NCI-H1417 treated with DMSO at 0.1 percent for 48 hours (cell line): ENCODE measurements around the gene FOXL1.
"Not testable (repeated sequence)": the region's sequence is repeated elsewhere in the genome, so short reads cannot be mapped to it uniquely, and the experiment has no call there.

ENCODE experiments used
- DNase-seq: peaks from one replicate; lab custom pipeline; 2025; lab: John Stamatoyannopoulos, UW

FOXL1 gene

DNA sequence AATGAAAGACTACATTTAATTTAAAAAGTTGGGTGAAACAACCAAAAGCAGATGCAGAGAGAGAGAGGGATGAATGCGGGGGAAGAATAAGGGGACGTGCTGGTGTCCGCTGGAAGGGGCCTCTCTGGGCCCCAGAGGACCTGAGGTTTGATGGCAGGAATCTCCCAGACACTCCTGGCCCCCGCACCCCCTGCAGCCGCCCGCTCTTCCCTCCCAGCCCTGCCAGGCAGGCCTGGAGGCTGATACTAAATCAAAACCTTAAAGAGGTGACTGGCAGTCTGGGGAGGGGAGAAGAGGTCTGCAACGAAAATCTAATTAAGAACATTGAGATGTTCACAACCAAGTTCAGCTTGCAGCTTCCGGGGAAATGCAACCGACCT lies 2.4 kb downstream of the FOXL1 start:
- DNase-seq = no peak

DNA sequence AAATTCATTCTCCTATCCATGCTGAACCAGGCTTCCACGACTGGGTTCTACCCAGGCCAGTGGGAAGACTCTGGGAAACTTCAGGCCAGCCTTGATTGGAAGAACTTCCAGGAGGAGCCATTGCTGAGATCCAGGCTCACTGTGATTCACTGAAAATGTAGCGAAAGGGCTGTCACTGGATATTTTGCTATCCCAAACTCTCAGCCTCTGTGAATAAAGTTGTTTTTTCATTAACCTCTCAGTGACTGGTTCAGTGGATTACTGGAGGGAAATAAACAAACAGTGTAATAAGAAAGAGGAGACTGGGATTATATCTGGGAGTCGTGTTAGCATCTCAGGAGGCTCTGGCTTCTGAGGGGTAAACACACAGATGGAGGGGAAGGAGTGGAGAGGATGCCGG lies 3.1 kb downstream of the FOXL1 start:
- no peak for DNase-seq

- DNase-seq = no peak
Observed at GRCh38 chr16:86584071-86584685, 5.8 kb downstream of the FOXL1 start.

DNA sequence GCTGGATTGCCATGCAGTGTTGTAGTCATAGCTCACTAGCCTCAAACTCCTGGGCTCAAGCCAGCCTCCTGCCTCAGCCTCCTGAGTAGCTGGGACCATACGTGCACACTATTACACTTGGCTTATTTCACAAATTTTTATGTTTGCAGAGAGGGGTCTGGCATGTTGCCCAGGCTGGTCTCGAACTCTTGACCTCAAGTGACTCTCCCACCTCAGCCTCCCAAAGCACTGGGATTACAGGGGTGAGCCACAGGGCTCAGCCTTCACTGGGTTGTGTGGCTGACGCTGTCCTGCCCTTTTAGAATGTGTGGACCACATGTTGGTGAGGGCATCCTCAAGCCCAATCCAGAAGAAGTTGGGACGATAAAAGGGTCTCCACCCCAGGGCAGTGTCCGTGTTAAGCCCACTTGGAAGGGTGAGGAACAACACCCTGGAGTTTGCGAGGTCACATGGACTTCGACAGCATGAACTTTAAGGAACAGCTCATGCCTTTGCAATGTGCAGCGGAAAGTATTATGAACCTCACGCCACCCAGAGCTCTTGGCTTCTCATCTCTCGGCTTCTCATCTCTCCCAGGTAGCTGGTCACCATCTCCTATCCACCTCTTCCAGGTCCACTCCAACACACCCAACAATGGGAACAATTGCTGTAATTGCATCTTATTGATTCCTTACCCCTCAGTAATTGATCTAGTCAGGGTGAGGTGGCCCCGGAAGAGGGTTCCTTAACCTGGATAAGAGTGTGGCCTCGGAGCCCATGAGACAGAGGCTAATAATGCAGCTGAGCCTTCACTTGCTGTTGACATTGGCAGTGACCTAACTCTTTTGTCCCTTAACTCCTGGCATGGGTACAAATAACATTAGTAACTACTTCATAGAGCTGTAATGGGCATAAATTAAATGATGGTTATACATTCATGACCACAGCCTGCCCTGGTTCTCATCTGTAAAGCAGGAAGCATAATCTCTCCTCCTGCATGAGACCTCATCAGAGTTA lies 6.7 kb downstream of the FOXL1 start:
- no peak for DNase-seq

DNA sequence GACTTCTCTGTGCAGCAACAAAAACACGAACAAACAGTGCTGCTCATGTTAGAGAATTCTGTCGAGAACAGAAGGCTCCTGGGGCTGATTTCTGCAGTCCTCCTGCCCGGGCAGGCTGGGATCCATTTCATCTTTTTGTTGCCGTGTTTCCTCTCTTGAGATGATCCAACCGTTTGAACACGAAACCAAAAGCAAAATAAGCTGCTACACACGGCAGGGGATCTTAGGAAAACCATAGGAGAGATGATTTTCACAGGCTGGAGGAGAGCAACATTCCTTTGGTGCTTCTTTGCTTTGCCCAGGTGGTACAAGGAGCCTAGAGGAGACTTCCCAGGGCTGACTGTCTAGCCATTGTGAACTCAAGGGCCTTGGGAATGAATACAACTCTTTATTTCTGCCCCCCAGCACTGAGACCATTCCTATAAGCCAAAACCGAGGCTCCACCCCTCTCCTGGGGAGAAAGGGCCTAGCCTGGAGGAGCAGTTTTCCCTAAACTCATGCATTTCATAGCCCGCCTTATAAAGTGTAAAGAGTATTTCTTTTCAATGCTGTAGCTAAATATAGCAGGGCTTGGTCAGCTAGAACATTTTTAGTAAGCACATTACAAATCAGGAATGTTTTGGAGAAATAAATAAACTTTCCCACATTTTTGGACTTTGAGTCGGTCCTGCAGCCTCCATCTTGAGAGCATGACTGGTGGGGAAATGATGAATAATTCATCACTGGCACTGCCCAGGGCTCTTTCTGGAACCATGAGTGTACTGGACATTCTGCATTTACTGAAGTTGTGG lies 7.7 kb downstream of the FOXL1 start:
- DNase-seq = no peak

GRCh38 chr16:86587487-86587886 lies 9.1 kb downstream of the FOXL1 start:
- no peak for DNase-seq

DNA sequence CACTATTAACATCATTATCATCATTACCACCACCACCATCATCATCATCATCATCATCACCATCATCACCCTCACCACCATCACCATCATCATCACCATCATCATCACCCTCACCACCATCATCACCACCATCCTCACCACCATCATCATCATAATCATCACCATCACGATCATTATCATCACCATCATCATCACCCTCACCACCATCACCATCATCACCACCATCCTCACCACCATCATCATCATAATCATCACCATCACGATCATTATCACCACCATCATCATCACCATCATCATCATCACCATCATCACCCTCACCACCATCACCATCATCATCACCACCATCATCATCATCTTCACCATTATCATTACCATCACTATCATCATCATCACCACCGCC lies 9.6 kb downstream of the FOXL1 start:
- not testable (repeated sequence) for DNase-seq

- no peak for DNase-seq
Observed at GRCh38 chr16:86590501-86591144, 12.3 kb downstream of the FOXL1 start.

DNA sequence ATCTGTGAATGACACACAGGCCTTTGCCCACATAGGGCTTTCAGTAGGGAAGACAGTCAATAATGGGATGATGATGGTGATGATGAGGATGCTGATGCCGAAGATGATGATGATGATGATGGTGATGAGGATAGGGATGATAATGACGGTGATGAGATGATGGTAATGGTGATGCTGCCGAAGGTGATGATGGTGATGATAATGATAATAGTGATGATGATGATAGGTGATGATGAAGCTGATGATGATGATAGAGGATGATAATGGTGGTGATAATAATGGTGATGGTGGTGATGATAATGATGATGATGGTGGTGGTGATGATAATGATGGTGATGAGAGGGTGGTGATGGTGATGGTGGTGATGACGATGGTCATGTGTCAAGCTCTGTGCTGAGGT lies 12.9 kb downstream of the FOXL1 start:
- DNase-seq = no peak

GRCh38 chr16:86593913-86594620 lies 15.7 kb downstream of the FOXL1 start:
- no peak for DNase-seq

DNA sequence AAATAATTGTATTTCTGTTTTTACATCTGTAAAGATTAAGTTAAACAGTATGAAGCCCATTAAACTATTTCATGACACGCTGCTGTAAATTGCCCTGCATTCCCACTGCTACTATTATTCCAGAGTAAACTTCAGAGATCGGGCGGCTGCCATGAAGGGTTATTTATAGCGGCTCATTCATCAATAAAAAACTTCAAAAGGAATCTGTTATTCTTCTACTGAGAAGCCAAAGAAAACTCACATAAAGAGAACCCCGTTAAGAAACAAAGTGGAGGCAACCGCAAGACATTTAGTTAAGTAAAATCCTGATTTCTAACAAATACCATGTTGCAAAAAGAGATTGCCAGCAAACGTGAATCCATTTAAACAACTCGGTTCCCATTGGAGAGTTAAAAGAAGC lies 16.4 kb downstream of the FOXL1 start:
- DNase-seq = no peak

- DNase-seq = no peak
Observed at GRCh38 chr16:86595983-86596605, 17.7 kb downstream of the FOXL1 start.

DNA sequence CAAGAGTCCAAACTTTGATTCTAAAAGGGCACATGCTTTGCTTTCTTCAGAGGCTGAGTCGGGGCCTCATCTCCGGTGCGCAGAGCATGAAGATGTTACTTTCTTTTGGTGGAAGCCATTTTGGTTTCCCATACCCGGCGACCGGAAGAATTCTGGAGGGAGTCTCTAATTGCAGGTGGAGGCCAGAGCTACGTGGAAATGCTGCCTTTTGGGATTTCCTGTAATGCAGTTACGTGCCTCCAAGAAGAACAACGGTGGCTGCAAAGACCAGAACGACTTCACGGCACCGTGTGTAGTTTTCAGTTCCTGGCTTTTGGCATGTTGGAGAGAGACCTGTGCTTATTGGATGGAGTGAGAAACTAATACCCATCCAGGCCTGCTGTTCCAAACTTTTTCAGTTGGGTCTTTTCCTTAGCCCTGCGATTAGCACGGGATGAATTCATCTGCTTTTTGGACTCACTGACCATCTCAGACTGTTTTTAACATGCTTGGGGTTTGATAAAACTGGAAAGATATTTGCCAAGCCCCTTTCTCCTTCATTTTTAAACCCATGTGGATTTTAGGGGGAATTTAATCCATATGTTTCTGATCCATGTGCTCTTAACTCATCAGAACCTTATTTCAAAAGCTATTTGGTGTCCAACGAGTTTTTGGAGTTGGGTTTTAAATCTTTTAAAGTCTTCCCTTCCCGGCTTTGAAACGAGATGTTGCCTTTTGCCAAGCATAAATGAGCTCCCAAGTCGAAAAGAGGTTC lies 19.0 kb downstream of the FOXL1 start:
- DNase-seq = no peak

GRCh38 chr16:86597880-86598606 lies 19.7 kb downstream of the FOXL1 start:
- DNase-seq = no peak

DNA sequence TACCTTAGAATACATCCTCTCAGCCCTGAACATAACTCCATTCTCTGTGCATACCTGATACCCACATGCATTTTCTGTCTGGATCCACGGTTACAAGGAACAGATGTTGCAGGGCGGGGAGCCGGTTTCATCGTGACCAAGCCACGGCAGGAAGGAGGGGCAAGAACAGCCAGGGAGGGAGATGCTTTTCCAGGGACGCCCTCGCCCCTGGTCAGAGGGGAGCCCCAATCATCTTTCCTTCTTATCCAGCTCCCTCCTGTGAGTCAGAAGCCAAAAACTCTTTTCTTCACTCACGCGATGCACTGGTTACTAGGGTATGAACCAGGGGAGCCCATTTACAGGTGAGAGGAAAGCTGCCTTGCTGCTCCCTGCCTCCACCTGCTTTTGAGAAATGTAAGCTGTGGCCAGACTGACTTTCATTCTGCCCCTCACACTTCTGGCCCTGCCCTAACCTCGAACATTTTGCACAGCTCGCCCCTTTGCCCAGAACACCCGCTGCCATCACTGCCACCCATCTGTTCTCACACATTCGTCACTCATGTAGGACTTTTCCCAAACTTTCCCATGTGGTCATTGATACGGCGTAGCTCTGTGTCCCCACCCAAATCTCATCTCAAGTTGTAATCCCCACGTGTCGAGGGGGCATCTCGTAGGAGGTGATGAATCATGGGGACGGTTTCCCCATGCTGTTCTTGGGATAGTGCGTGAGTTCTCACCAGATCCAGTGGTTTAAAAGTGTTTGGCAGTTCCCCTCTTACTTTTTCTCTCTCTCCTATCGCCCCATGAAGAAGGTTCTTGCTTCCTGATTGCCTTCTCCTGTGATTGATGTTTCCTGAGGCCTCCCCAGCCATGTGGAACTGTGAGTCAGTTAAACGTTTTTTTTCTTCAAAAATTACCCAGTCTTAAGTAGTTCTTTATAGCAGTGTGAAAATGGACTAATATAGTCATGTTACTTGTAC lies 20.5 kb downstream of the FOXL1 start:
- no peak for DNase-seq

GRCh38 chr16:86601356-86601755 lies 23.0 kb downstream of the FOXL1 start:
- DNase-seq = no peak

DNA sequence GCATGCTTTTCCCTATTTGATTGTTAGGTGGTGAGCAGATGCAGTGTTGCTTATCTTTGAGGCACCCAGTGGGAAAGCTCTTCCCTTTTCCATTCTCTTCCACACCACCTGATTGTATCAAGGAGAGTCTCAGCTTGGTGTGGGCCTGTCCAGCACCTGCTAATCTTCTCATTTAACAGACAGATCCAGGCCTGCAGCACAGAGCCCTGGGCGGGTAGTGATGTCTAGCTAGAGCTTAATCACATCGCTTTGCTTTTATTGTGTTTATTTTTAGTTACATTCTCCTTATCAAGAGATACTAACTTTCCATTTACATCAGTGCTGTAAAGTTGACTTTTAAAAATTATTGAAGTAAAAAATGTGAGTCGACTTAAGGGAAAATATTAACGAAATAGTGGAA lies 24.2 kb downstream of the FOXL1 start:
- no peak for DNase-seq

DNA sequence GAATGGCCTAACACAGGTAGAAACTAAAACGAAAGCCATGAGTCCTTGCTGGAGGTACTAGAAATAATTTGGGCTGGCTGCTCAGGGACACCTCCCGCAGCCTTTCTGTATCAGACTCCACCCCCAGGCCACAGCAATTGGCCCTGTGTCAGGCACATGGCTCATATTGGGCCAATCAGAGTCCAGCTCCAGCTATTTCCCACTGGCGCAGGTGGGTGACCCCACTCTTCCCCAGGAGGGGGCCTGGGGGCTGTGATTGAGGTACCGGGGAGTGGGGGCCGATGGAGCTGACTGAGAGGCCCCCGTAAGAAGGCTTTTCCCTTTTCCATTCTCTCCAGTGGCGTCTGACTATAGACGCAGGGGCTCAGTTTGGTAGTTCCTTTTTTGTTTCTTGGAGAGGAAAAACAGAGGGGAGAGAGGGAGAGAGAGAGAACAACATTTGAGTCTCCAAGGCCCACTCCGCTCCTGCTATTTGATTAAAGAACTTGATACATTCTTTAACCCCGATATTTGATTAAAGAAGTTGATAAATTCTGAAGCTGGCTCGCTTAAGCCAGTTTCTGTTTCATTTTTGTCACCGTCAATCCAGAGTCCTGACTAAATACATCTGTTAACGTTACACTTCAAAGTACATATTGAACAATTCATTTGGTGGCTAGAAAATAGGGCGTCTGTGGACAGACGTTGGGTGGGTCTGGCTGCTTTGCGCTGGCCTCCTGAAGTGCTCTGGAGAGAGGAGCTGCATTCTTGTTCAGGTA lies 26.3 kb downstream of the FOXL1 start:
- no peak for DNase-seq
